HG03439 (cell line): ENCODE data around the gene ABCC4.
"Not testable (repeated sequence)": the region's sequence is repeated elsewhere in the genome, so short reads cannot be mapped to it uniquely, and the experiment has no call there.

Experiments used
- ATAC-seq: cut with Tn5 transposase; IDR thresholded peaks from one replicate; pipeline ENCODE4 v1.9.1; 2021; ENCODE audit warnings: mild to moderate bottlenecking, moderate library complexity; ENCODE audit not compliant: unreplicated experiment

ABCC4 gene

DNA sequence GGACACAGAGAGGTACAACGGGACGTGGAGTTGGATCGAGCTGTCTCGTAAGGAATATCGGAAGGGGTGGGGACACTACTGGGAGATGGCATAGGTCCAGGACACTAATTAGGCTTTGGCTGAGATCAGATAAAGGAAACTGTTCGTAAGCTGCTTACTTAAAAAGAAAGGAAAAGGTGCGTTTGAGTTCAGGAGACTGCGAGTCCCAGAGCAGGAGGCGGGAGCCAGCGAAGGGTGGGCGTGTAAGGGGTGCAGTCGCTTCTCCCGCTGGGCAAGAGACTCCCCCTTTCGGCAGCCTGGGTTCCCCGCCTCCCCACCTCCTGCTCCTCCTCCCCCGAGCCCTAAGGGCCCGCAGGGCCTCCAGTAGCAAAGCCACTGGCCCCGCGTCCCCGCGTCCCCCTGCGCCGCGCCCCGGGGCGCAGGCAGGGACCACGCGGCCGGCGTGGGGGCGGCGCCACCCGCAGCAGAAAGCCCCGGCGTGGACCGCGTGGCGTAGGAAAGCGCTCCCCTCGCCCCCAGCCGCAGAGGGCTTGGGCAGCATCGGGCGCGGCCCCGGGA is 547 bp downstream of the ABCC4 start:
- ATAC-seq = peak; percentile 47

DNA sequence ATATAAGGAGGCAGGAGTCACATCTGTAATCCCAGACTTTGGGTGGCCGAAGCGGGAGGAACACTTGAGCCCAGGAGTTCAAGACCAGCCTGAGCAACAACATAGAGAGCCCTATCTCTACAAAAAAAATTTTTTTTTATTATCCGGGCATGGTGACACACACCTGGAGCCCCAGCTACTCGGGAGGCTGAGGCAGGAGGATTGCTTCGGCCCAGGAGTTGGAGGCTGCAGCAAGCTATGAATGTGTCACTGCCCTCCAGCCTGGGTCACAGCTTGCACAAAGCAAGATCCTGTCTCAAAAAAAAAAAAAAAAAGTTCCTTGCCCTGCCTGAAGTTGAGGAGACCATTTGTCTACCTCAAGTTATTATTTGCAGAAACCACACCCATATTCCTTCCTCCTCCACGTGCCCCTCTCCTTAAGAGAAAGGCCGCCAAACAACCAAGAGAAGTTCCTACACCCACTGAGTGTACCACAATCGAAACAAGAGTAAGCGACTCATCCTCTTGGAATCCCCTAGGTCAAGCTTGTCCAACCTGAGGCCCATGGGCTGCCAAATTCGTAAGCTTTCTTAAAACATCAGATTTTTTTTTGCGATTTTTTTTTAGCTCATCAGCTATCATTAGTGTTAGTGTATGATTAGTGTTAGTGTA is 2.2 kb downstream of the ABCC4 start:
- no peak for ATAC-seq

DNA sequence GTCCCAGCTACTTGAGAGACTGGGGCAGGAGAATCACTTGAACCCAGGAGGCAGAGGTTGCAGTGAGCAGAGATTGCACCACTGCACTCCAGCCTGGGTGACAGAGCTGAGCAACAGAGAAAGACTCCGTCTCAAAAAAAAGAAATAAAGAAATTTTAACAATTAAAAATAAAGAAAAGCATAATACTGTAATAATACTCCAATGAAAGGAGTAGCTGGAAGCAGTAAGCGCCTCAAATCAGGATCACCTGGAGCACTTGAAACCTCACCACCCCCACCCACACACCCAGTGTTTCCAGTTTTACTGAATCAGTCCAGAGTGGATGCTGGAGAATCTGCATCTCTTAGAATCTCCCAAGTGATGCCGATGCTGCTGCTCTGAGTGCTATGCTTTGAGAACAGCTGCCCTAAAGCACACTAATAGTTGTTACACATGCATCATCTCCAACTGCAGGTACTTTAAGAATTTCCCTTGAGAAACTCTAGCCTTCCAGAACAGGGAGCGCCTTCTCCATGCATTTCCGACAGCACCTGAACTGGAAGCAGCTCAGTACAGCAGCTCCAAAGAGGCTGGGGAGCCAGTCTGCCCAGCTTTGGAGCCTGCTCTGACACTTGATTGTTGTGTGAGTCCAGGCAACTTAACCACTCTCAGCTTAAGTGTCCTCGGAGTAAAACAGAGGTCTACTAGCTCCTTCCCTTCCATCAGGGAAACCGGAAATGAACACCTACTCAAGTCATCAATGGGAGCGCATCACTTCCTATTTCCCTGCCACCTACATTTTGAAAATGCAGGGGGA is 2.9 kb downstream of the ABCC4 start:
- ATAC-seq = no peak

DNA sequence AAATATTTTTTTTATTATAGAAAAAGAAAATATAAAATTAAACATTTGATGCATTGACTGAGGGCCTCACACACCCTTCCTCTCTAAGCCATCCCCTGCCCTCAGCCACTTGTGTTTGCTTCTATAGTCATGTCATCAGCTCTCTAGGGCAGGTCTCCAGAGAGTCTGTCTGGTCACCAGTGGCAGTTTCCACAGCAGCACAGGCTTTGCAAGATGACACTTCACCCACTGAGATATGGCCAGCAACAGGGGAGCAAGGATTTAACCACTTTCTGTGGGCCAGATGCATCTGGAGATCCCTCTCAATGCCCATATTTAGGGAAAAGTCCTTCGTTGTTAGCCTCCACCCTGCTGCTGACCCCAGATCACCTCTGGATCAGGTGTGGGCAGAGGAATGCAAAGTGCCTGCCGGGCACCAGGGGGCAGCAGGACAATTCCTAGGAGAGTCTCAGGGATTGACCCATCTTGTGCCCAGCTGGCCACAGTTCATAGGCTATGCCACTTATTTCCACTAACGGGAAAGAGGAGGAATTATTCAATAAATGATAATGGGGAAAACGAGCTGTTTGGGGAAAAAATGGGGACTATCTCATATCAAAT is 4.8 kb downstream of the ABCC4 start:
- no peak for ATAC-seq

DNA sequence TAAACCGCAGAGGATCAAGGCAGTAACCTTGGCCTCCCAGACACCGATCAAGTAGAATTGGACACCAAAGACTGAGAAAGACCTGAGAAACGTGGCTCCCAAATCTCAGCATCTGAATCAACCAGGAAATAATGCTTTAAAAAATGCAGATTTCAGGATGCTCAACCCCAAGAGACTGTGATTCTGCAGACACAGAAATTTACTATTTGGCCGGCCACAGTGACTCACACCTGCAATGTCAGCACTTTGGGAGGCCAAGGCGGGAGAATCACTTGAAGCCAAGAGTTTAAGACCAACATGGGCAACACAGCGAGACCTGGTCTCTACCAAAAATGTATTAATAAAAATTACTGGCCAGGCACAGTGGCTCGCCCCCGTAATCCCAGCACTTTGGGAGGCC is 6.2 kb downstream of the ABCC4 start:
- ATAC-seq = no peak

DNA sequence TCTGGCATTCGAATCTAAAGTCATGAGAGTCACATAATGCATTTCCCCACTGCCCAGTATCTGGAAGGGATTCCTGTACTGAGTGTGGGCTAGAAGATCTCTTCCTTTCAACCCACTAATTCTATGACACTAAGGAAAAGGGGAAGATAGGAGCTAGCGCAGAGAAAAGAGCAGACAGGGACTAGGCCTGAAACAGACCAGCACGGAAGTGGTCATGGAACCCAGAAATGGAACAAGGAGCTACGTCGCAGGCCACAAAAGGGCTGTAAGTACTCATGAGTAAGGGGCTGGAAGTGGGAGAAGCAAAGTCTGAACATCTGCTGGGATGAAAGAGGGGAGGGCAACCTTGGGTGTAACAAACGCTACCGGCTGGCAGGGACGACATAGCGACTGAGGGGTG is 8.6 kb downstream of the ABCC4 start:
- no peak for ATAC-seq

DNA sequence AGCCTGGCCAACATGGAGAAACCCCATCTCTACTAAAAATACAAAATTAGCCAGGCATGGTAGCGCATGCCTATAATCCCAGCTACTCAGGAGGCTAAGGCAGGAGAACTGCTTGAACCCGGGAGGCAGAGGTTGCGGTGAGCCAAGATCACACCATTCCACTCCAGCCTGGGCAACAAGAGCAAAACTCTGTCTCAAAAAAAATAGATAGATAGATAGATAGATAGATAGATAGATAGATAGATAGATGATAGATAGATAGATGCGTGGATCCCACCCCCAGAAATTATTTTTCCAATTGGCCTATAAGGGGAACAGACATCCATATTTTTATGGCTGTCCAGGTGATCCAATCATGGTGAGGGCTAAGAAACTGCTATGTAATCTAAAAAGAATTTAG is 11.3 kb downstream of the ABCC4 start:
- ATAC-seq = not testable (repeated sequence)

DNA sequence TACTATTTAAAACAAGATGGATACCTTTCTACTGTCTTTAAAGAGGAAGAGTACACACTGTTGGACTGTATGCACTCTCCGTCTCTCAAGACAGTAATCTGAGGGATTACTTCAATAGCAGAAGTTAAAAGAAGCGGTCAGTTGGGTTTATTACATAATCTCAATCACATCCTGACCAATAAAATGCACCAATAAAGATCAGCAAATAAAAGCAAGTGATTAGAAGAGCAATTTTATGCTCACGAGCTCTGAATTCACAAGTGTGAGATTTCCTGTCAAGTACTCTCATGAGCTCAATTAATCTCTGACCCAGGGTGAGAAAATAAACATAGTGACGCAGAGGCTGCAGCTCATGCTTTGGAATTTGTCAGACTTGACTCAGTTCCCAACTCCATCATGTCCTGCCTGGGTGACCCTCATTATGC is 12.2 kb downstream of the ABCC4 start:
- no peak for ATAC-seq

DNA sequence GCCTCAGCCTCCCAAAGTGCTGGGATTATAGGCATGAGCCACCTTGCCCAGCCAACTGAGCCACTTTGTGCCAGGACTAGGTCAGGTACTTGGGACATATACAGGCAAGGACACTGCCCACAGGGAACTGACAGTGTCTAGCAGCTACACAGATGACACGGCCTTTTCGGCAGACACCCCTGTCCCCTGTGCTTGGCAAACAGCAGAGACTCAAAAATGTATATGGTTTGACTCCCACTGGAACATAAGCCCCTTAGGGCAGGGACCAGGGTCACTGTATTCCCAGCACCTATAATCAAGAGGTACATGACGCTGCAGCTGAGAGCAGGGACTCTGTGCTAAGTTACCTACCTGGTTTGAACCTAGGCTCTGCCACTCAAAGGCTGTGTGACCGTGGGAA is 16.8 kb downstream of the ABCC4 start:
- ATAC-seq = no peak

DNA sequence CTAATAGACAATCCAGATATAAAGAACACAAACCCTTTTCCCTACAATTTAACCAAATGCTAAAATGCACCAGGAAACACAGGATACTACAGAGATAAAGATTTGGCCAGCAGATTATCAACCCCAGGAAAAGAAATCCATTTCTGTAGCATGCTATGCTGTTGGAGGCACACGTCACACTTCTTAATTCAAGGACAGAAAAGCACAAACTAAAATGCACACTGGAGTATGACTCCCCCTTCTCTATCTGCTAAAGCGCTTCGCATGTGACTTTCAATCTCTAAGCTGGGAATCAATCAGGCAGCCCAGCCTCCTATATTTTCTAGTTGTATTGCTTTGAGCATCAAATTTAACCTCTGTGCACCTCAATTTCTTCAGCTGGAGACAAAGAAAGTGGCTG is 22.2 kb downstream of the ABCC4 start:
- no peak for ATAC-seq

DNA sequence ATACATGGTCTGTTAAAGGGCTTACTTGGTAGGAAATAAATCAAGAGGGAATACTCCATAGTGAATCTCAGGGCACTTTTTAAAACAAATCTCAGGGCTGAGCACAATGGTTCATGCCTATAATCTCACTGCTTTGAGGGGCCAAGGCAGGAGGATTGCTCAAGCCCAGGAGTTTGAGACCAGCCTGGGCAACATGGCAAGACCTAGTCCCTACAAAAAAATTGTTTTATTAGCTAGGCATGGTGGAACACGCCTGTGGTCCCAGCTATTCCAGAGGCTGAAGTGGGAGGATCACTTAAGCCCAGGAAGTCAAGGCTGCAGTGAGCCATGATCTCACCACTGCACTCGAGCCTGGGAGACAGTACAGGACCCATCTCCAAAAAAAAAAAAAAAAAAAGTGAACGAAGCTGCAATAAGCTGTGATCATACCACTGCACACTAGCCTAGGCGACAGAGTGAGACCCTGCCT is 25.2 kb downstream of the ABCC4 start:
- ATAC-seq = no peak

DNA sequence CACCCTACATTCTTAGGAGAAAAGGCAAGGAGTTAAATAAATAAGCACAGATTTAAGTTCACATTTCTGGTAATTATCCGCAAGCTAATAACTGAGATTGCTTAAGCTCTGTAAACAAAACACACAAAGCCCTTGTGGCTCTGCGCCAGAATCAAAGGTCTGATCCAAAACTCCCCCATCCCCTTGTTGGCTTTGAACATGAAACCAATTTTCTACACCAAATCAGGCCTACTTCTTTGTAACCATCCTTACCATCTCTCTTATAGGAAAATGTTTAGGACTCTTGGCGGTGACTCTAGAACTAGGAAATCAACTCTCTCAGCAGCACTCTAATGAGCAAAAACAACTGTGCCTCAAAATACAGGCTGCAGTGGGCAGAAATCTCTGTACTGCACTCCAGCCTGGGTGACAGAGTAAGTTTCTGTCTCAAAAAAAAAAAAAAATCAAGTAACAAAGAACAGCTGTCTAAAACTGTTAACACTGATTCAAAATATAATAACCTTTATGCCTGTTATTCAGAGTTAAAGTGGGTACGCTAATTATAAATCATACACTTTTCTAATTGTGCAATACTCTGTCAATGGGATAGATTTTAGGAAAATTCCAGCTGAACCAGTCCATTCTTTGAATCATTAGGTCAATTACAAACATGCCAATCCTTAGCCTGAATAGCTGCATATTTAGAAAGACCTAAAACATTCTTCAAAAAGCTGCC is 25.8 kb downstream of the ABCC4 start:
- ATAC-seq = no peak

DNA sequence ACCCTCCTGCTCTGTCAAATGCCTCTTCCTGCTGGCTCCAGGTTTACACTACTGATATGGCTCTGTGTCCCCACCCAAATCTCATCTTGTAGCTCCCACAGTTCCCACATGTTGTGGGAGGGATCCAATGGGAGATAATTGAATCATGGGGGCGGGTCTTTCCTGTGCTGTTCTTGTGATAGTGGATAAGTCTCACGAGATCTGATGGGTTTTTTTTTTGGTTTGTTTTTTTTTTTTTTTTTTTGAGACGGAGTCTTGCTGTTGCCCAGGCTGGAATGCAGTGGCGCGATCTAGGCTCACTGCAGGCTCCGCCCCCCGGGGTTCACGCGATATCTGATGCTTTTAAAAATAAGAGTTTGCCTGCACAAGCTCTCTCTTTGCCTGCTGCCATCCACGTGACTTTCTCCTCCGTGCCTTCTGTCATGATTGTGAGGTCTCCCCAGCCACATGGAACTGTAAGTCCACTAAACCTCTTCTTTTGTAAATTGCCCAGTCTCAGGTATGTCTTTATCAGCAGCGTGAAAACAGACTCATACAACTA is 27.6 kb downstream of the ABCC4 start:
- not testable (repeated sequence) for ATAC-seq

DNA sequence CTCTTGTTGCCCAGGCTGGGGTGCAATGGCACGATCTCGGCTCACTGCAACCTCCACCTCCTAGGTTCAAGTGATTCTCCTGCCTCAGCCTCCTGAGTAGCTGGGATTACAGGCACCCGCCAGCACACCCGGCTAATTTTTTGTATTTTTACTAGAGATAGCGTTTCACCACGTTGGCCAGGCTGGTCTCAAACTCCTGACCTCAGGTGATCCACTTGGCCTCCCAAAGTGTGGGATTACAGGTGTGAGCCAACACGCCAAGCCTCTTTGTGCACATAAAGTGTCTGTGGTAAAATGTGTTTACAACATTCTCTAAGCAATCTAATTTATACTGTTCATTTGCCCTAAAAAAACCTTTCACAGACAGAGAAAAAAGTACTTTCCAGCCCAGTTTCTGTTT is 29.2 kb downstream of the ABCC4 start:
- not testable (repeated sequence) for ATAC-seq

DNA sequence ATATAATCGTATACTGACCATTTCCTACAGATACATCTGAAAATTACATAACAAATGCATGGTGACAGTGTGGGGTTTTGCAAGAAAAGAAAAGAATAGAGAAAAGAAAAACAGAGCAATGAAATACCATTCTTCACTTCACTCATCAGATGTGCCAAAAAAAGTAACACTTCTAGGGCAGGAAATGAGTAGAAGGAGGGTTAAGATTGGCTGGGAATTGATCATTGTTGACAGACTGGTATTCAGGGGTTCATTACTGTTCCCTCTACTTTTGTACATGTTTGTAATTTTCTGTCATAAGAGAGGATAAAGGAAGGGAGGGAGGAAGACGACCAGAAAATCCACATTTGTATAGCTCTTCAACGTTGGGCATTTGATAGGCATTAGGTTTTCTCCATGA is 31.5 kb downstream of the ABCC4 start:
- ATAC-seq = no peak

DNA sequence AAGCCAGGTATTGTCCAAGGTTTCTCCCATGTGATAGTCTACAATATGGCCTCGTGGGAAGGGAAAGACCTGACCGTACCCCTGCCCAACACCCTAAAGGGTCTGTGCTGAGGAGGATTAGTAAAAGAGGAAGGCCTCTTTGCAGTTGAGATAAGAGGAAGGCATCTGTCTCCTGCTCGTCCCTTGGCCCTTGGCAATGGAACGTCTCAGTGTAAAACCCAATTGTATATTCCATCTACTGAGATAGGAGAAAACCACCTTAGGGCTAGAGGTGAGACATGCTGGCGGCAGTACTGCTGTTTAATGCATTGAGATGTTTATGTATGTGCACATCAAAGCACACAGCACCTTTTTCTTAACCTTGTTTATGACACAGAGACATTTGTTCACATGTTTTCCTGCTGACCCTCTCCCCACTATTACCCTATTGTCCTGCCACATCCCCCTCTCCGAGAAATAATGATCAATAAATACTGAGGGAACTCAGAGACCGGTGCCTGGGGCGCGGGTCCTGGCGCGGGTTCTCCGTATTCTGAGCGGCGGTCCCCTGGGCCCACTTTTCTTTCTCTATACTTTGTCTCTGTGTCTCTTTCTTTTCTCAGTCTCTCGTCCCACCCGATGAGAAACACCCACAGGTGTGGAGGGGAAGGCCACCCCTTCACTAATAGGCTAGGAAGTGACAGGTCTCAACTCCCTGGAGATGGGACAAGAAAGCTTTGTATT is 32.7 kb downstream of the ABCC4 start:
- ATAC-seq = not testable (repeated sequence)

DNA sequence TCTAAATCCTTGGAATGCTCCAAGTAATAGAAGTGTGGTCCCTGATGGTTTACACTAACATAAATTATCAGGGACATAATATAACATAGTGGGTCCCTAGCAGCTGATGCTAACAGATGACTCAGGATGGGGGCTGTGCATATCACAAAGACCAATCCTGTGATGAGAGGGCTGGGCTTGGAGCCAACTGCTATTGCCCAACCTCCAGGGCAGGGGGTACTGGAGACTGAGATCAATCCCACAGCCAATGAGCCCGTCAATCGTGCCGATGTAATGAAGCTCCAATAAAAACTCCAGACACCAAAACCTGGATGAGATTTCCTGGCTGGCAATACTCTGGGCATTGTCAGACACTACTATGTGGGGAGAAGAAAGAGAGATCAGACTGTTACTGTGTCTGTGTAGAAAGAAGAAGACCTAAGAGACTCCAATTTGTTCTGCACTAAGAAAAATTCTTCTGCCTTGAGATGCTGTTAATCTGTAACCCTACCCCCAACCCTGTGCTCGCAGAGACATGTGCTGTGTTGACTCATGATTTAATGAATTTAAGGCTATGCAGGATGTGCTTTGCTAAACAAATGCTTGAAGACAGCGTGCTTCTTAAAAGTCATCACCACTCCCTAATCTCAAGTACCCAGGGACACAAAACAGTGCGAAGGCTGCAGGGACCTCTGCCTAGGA is 33.4 kb downstream of the ABCC4 start:
- no peak for ATAC-seq

DNA sequence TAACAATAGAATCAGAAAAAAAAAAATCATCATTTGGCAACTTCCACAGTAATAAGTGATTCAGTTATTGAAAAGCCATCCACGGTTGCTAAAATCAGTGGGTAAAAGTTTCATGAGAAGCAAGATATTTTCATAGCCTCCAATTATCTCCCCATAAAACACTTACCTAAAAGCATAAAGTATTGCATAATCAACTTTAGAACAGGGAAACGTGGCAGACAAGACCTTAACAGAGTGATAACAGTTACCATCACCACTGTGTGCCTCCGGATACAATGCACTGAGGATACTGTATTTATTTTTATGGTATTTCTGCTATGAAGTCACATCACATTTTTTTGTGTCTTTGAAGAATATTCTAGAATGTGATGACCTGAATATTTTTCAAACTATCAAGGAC is 37.0 kb downstream of the ABCC4 start:
- ATAC-seq = no peak

DNA sequence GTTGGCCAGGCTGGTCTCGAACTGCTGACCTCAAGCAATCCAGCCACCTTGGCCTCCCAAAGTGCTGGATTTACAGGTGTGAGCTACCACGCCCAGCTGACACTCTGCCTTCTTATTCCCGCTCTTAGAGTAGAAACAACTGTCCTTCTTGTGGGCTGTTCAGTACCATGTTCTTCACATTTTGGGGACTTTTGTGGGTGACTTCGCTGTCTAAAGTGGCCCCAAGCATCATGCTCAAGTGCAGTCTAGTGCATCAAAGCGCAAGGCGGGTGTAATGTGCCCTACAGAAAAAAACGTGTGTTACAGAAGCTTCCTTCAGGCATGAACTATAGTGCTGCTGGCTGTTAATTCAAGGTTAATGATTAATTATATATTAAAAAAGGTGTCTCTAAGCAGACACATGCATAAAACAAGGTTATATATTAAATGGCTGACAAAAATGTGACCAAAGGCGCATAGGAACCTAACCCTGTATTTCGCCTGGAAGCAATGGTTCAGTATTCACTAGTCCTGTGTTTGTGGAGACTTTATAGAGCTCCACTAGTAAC is 38.3 kb downstream of the ABCC4 start:
- ATAC-seq = no peak
